Adrenal gland (tissue), 5 donors: ENCODE results near the gene SLC34A3.

ENCODE experiments used
- CTCF ChIP-seq, 6 experiments: fragments of 450-650 bp in 4 of 6; fragments of 200-600 bp in 2 of 6; sonication (generic) in 1 of 6; IDR thresholded peaks; 1 replicate in 5 of 6; 2 replicates in 1 of 6; pipeline versions ENCODE4 v1.5.1 to v1.8.0; 2016 to 2021; ENCODE audit warnings: antibody characterized with exemption in 6 of 6, mild to moderate bottlenecking in 2 of 6, moderate library complexity in 1 of 6
- POLR2A ChIP-seq, 2 donors: fragments of 450-650 bp; IDR thresholded peaks; one replicate each; pipeline ENCODE4 v1.6.1; 2017; ENCODE audit warnings: antibody characterized with exemption in 2 of 2, mild to moderate bottlenecking in 2 of 2, moderate library complexity in 1 of 2
- donor health status: DM: no; HTN: no; CAD: no.

- no peak for TF ChIP-seq POLR2A (IDR thresholded peaks at IDR 0.05)
- TF ChIP-seq CTCF (IDR thresholded peaks at IDR 0.05), result no peak
These were observed 3.5 kb downstream of the SLC34A3 start for GRCh38 chr9:137234055-137234697.
